Measurements from ENCODE around the gene SYNRG.
"Not testable (repeated sequence)": the region's sequence is repeated elsewhere in the genome, so short reads cannot be mapped to it uniquely, and the experiment has no call there.

Gene SYNRG, protein sequence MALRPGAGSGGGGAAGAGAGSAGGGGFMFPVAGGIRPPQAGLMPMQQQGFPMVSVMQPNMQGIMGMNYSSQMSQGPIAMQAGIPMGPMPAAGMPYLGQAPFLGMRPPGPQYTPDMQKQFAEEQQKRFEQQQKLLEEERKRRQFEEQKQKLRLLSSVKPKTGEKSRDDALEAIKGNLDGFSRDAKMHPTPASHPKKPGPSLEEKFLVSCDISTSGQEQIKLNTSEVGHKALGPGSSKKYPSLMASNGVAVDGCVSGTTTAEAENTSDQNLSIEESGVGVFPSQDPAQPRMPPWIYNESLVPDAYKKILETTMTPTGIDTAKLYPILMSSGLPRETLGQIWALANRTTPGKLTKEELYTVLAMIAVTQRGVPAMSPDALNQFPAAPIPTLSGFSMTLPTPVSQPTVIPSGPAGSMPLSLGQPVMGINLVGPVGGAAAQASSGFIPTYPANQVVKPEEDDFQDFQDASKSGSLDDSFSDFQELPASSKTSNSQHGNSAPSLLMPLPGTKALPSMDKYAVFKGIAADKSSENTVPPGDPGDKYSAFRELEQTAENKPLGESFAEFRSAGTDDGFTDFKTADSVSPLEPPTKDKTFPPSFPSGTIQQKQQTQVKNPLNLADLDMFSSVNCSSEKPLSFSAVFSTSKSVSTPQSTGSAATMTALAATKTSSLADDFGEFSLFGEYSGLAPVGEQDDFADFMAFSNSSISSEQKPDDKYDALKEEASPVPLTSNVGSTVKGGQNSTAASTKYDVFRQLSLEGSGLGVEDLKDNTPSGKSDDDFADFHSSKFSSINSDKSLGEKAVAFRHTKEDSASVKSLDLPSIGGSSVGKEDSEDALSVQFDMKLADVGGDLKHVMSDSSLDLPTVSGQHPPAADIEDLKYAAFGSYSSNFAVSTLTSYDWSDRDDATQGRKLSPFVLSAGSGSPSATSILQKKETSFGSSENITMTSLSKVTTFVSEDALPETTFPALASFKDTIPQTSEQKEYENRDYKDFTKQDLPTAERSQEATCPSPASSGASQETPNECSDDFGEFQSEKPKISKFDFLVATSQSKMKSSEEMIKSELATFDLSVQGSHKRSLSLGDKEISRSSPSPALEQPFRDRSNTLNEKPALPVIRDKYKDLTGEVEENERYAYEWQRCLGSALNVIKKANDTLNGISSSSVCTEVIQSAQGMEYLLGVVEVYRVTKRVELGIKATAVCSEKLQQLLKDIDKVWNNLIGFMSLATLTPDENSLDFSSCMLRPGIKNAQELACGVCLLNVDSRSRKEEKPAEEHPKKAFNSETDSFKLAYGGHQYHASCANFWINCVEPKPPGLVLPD (N-terminal part only)

DNA sequence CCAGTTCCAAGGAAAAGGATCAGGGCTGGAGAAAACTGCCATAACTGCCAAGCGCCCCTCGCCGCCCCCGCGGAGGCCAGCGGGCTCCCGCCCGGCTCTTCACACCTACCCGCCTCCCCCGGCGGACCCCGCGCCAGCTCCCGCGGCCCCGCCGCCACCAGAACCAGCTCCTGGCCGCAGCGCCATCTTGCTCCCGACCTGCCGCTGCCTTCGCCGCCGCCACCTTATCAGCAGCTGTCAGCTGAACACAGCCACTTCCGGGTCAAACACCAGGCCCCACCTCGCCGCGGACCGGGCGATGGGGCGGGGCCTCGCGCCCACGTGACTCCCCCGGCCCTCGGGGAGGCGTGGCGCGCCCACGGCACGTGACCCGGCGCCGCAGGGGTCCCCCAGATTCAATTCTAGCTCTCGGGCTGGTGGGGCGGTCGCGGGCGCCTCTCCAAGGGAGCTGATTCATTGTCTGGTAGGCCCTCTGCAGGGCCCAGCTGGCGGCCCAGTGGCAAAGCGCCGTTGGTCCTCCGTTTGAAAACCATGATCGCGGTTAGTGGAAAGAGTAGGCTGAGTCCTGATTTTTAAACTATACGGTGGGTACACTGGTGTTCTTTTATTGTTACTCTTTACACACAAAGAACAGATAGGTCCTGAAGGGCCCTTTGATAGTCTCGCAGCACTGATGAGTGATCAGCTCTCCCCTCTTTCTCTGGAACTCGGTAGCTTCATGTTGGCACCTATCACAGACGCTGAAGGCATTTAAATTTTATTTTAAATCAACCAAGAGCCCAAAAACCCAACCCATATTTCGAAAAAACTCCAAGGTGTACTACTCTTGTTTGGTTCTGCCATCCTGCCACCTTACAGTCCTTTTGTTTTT lies at the start of gene SYNRG:
SYNRG (minus strand) TSS at position 249 of the 871 bp plus-strand sequence; CDS start at position 186, 63 bp downstream.
- peak; percentile 92 to 95 for DNase-seq

DNA sequence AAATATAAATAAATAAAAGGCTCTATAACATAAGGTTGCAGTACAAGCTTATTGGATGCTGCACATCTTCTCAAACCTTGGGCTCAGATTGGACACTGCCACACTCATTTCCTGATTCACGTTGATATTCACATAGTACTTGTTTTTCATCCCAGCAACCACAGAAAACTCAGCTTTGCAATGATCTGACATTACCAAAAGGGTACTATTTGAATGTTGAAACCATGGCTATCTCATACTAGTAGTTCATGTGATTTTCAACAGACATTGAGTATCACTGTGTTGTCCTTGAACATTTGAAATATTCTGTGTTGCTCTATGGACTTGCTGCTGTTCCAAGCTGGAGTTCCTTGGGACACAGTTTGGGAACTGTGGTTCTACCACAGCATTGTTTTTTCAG lies 48.0 kb upstream of the SYNRG start:
- DNase-seq = no peak

DNA sequence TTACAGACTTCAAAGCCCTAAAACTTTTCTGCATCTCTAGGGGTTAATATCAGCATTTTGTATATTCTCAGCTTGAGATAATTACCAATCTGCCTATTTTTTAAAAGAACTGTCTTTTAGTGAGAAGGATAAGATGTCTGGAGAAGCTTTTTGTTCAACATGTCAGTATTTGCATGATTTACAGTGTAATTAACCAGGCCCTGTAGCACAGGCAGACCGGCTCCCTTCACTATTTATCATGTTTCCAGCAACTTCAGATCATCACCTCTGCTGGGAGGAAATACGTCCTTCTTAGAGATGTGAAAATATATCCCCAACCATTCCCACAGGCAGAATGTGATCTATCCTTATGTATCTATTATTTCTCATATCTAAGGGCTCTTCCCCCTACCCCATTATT lies 42.6 kb upstream of the SYNRG start:
- DNase-seq = no peak

DNA sequence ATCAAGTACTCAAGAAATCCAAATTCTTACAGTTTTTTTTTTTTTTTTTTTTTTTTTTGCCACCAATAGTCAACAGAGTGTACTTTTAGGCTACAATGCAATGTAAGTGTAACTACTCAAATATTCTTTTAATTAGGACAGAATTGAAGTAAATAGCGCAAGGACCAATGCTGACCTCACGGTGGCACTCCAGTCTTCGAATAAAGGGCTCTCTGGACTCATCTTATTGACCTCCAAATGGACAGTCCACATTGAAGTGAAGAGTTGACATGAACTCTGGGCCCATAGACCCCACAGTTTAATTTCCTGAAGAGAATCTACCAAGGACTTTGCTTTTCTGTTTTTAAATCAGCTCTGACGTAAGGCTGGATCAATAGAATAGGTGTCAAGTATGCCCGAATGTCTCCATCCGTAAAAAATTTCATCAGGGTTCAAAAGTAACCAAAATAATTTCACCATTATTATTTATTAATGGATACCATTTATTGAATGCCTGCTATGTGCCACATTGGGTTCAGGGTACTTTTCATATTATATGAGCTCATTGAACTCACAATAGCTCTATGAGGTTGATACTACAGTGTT lies 41.3 kb upstream of the SYNRG start:
- DNase-seq = peak; percentile 38 to 63

DNA sequence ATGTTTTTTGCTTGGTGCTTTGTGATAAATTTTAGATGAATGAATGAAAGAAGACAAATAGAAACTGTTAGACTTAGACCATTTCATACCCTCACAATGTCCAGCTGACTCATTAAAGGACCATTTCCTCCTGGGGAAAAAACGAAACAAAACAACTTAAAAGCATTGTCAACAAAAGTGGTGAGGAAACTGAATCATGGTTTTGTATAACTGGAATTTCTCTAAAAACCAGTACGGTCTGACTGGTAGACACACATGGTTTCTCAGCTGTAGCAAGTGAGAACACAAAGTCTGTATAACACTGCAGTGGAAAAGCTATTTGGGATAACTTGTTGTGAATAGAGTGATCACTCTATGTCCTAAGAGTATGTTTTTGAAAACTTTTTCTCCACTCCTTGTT lies 39.3 kb upstream of the SYNRG start:
- no peak for DNase-seq

DNA sequence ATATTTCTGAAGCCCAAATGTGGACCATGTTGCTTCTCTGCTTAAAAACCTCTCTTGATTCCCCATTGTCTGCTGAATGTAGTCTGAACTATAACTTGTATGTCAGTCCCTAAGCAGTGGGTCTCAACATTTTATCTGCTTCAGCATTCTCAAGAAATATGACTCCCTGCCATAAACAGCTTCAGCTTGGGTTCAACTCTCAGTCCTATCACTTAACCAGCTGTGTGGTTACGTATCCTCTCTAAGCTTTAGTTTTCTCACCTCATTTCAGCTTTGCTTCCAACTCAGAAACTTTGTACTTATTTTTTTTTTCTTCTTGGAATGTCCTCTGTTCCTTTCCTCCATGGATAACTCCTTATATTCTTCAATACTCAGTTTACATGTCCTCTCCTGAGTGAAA lies 38.6 kb upstream of the SYNRG start:
- DNase-seq = no peak

DNA sequence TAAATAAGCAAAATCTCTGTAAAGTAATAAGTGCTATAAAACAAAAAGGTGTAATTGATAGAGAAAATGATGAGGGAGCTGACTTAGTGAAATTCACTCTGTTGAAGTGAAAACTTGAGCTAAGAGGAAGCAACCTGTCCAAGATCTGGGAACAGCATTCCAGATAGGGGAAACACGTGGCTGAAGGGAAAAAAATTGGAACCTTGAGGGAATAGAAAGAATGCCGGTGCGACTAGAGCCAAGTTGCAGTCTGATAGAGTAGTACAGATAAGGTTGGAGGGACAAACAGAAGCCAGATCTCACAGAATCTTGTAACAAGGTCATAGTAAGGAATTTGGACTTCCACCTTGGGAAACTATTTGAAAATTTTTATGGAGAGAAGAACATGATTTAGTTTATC lies 34.7 kb upstream of the SYNRG start:
- no peak for DNase-seq

DNA sequence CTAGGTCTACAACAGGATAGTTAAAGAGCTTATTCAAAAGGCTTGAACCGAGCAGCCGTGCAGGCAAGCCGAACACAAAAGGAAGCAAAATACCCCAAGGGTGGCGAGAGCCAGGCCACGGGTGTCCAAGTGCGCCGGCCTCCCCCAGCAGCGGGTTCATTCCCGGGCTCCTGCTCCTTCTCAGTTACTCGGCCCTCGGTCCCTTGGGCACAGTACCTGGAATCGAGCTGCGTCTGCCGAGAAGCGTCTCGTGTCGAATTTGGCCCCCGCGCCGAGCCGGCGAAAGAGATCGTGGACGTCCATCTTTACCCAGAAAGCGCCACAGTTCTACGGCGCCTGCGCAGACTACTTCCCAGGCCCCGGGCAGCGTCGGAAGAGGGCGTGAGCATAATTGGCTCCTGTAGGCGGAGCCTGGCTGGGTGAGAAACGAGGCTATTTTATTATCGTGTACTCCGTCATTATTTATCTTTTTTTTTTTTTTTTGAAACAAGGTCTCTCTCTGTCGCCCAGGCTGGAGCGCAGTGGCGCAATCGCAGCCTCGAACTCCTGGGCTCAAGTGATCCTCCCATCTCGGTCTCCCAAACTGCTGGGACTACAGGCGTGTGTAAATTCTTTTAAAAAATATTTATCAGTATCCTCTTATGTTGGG lies 34.0 kb upstream of the SYNRG start, which contains the start of gene DDX52:
DDX52 (minus strand) TSS at position 329 of the 649 bp plus-strand sequence; CDS start at position 303, 26 bp downstream.
- peak; percentile 93 to 97 for DNase-seq

DNA sequence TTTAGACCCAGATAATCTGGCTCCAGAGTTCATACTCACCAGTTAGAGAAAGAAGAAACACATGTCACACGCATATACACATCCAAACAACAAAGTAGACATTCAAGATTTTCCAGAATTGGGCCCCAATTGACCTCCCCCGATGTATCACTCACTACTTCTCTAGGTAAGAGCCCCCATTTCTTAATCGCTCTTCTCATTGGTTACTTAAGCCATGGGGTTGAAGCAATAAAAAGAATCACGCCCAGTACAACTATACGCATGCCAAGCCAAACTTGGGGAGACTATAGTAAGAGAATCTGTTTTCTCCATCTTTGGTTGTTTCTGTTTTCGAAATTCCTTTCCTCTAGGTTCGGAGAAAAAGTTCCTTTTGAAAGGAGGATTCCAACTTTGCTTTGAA lies 33.5 kb upstream of the SYNRG start:
- DNase-seq = no peak

DNA sequence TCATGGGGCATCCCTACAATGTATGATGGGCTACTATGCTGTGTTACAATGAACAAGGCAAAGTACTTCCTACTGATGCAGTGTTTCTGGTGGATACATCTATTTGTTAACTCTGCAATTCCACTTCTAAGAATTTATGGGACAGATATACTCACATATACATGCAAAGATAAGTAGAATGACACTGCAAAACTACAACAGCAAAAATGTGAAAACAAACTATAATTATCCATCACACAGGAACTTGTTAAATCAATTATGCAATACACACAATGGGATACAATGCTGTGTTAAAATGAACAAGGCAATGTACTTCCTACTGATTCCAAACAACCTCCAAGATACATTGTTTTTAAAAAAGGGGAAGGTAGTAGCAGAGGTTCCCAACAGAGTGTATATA lies 30.8 kb upstream of the SYNRG start:
- DNase-seq = no peak

DNA sequence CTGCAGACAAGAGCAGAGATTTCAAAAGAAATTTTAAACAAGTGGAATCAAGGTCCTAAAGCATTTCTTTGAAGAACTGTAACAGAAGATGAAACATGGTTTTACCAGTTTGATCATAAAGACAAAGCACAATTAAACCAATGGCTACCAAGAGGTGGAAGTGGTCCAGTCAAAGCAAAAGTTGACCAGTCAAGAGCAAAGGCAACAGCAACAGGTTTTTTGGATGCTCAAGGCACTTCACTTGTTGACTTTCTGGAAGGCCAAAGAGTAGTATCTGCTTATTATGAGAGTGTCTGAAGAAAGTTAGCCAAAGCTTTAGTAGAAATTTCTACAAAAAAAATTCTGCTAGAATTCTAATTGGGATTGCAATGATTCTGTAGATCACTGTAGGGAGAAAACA lies 28.7 kb upstream of the SYNRG start:
- no peak for DNase-seq

DNA sequence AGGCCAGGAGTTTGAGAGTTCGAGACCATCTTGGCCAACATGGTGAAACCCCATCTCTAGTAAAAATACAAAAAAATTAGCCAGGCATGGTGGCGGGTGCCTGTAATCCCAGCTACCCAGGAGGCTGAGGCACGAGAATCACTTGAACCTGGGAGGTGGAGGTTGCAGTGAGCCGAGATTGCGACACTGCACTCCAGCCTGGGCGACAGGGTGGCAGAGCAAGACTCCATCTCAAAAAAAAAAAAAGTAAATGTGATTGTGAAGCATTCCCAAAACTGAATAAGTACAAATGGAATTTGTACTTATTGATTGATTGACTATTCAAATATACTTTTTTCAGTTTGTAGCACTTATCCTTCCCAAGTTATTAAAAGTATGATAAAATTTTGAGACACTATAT lies 7.2 kb upstream of the SYNRG start:
- not testable (repeated sequence) for DNase-seq

DNA sequence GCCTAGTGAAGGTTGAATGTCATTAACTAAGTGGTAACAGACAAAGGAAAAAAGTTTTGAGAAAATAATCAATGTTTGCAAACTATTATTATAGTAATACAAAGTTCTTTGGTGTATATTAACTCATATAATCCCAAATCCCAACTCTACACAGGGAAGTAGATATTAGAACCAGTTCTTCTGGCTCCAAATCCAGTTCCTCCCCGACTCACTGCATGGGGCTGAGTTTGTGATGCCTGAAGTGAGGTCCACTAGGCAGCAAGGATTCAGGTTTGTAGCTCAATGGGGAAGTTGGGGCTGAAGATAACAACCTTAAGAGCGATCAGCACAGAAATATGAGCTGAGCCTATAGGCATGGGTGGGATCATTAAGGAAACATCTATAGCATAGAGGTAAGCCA lies 5.6 kb upstream of the SYNRG start:
- no peak for DNase-seq

DNA sequence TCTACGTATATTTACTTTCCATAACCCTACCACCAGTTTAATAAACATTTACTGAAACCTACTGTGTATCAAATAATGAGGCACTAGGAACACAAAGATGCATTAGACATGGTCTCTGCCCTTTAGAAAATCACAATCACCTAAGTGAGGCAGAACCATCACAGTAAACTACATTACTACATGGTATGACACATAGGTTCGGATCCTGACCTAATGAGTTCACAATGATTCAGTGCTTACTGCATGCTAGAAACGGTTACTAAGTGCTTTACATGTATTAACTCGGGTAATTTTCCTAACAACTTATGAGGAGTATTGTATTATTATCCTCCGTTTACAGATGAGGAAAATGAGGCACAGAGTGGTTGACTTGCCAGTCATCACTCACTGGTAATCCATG lies 5.2 kb upstream of the SYNRG start:
- DNase-seq = no peak

DNA sequence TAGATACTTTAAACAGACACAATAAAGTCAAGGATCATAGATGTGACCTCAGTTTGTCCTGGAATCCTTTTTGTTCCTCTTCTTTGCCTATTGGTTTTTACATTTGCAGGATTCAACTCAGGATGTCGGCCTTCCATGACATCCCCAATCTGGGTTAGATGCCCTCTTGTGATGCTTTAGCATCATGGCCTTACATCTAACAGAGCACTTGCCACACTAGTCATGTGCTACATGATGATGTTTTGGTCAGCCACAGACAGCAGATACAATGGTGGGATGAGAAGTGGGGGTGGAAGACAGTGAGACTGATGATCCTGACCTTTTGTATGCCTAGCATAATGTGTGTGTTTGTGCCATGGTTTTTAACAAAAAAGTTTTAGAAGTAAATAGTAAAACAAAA lies 1.8 kb upstream of the SYNRG start:
- DNase-seq = no peak

DNA sequence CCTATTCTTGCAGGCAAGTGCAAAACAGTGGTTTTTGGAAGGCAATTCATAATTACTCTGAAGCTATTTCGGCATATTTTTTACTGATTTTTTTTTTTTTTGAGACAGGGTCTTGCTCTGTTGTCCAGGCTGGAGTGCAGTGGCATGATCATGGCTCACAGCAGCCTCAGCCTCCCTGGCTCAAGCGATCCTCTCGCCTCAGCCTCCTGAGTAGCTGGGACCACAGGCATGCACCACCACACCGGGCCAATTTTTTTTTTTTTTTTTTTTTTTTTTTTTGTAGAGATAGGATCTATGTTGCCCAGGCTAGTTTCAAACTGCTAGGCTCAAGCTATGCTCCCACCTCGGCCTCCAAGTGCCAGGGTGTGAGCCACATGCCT lies 813 bp upstream of the SYNRG start:
- not testable (repeated sequence) for DNase-seq

DNA sequence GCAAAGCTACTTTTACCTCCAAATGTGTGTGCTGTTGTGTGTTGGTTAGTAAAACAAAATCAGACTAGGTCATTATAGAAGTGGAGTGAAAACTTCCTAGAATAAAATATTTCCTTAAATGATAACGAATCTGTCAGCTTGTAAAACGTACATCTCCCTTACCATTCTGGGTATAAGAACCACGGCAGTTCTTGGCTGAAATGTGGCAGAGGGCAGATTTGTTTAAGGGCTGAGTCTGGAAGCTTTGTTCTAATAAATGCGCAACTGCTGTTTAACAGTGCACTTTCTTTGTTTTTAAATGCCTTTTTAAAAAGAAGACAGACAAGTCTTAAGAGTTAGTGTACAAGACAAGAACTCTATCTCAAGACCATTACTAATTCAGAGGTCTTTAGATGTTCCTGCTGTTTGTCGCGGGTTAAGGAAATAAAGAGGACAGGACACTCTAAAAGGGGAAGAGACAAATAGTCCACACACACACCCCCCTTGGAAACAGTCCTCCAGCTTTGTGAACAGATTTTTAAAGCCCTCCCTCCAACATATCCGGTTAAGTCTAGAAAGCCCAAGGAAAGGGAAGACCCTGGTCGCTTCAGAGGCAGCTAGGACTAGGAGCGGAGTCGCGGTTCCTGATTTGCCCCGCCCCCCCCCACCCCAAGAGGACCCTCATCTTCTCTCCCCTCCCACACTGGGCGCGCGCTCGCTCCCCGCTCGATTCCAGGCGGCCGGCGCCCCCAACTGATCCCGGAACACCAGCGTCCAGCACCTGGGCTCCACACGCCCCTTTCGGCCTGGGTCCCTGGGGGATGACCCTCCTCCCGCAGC lies 658 bp downstream of the SYNRG start:
- peak; percentile 57 to 59 for DNase-seq

DNA sequence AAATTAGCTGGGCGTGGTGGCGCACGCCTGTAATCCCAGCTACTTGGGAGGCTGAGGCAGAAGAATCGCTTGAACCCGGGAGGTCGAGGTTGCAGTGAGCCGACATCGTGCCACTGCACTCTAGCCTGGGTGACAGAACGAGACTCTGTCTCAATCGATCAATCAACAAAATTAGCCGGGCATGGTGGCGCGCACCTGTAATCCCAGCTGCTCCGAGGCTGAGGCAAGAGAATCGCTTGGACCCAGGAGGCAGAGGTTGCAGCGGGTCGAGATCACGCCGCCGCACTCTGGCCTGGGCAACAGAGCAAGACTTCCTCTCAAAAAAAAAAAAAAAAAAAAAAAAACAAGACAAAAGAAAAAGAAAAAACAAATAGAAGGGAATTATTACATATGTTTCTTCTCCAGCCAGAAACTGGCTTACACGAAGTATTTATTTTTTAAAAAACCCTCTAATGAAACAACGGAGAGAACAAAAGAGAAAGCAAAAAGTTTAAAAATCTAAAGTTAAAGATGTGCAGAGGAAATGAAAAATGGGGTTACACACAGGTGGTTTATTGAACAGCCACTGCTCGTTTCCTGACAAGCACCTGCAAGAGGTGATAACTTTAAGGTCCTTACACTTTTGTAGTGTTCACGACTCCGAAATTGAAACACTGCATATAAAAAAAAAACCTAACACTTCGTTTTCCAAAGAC lies 1.4 kb downstream of the SYNRG start:
- no peak for DNase-seq

DNA sequence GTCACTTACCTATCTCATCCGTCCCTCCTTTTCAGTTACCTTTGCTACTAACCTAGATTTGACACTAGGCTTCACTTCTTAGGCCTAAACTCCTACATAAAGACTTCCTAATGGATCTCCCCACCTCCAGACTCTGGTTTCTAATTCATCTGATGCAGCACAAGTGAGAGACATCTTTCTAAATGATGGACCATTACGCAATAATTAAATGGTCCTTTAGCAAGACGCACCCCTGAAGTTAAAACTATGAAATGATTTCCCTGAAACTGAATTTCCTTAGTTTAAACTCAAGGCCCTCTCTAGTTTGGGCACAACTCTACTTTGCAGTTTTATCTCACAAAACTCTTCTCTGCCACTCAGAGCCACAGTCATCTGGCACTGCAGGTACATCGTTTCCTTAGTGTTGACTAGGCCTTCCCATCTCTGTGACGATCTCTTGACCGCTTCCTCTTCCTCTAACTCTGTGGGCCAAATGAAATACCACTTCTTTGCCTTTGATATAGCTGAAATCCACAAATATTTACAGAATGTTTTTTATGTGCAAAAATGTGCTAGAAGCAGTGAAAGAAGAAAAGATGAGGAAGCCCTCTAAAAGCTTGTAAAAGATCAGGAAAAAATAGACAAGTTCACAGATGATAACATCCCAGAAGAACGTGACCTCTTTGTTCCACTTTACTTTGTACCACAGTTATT lies 3.3 kb downstream of the SYNRG start:
- peak; percentile 64 to 76 for DNase-seq
